Neural cell (in vitro differentiated cells): Measurements from ENCODE around the gene VAV3.

ENCODE experiments used
- CTCF ChIP-seq: fragments of 450-650 bp; IDR thresholded peaks from 2 replicates; pipeline ENCODE4 v1.5.1; 2014; ENCODE audit warnings: antibody characterized with exemption, mild to moderate bottlenecking, moderate library complexity; ENCODE audit not compliant: poor library complexity, severe bottlenecking
- EP300 ChIP-seq: fragments of 450-650 bp; conservative IDR thresholded peaks from 2 replicates; pipeline ENCODE4 v1.6.1; 2014; ENCODE audit warnings: antibody characterized with exemption, mild to moderate bottlenecking, moderate library complexity; ENCODE audit not compliant: poor library complexity, severe bottlenecking
- EZH2 ChIP-seq: fragments of 200-600, 300-800 bp; shearing (Covaris generic), sonication (generic); IDR thresholded peaks from 2 replicates; pipeline ENCODE4 v1.6.1; 2014; ENCODE audit warnings: antibody characterized with exemption, low read length, borderline replicate concordance, mild to moderate bottlenecking; ENCODE audit not compliant: insufficient read depth, poor library complexity, severe bottlenecking
- MXI1 ChIP-seq: fragments of 450-650 bp; conservative IDR thresholded peaks from 2 replicates; pipeline ENCODE4 v1.6.1; 2014; ENCODE audit warnings: antibody characterized with exemption, mild to moderate bottlenecking; ENCODE audit not compliant: poor library complexity, severe bottlenecking
- REST ChIP-seq: IDR thresholded peaks from 2 replicates; pipeline ENCODE4 v1.6.1; 2012; ENCODE audit warnings: borderline replicate concordance
- SMC3 ChIP-seq: fragments of 450-650 bp; conservative IDR thresholded peaks from 2 replicates; pipeline ENCODE4 v1.6.1; 2014; ENCODE audit warnings: antibody characterized with exemption, mild to moderate bottlenecking, moderate library complexity; ENCODE audit not compliant: poor library complexity

GRCh38 chr1:107843989-107844388 lies 121.0 kb downstream of the VAV3 start:
- TF ChIP-seq EZH2 (no peak), CTCF (no peak), EP300 (no peak), MXI1 (no peak), SMC3 (no peak), REST (no peak)
